Measurements from ENCODE around the gene SSC5D. TPM values are rescaled to one million over a fixed set of nuclear protein-coding genes. Genes with fewer than 3 reads are reported as not detected.

Gene SSC5D
- 6.7 and 11.6 TPM in 2 replicates for total RNA-seq

DNA sequence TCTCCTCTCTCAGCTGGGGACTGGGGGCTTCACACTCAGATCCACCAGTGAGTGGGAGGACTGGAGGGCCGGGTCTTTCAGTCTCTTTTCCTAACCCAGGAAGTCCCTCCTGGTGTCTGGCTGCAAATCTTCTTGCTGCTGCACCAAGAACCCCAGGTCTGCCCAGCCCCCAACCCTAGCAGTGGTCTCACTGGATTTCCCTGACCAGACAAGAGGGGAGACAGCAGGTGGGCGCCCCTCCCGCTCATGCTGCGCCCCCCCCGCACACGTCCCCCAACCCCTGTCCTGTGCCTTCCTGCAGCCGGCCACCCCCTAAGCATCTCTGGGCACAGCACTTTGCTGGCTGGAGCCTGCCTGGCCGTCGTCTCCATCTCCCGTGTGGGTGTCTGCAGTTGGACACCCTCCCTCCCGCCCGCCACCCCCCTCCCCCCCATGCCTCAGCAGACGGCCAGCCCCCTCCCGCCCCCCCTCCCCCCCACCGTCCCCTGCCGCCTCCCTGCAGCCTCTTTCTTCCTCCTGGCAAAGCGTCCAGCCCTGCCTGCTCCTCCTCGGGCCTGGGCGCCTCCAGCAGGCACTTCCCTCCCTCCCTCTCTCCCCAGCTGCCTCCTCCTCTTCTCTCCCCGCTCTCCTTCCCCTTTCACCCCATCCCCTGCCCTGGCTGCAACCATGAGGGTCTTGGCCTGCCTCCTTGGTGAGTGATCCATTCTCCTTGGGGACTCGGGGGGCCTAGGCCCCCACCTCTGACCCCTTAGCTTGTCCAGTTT, at the start of gene SSC5D:
SSC5D (plus strand) TSS at position 513 of the 764 bp plus-strand sequence; CDS start at position 667, 154 bp downstream.

DNA sequence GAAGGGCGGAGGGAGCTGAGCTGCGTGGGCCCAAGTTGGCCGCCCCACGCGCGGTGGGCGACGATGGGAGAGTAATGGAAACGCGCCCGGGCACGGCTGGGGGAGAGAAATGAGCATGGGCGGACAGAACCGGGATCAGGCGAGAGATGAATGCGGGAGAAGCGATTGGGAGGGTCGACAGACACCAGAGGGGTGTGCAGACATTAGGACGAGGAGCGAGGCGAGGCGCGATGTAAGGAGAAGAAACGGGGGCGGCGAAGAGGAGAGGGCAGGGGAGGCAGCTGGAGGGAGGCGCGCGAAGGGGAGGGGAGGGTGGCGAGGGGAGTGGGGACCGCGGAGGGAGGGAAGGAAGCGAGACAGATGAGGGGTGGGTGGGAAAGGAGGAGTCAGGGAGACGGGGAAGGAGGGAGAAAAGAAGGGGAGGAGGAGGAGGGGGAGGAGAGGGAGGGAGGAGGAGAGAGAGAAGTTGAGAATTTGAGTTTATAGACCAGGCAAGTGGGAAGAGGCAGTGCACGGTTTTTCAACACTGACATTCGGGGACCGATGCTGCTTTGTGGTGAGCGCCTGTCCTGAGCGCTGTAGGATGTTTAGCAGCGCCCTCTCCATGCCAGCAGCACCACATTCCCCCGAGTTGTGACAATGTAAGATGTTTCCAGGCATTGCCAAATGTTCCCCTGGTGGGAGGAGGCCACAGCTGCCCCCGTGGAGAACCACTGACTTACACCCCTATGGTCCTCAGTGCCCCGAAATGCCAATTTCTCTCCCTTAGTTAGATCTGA, 45.0 kb upstream of the SSC5D start, which contains the start of gene SHISA7:
SHISA7 (minus strand) TSS at position 256 of the 779 bp plus-strand sequence. CDS start 437 bp downstream, outside the sequence.

DNA sequence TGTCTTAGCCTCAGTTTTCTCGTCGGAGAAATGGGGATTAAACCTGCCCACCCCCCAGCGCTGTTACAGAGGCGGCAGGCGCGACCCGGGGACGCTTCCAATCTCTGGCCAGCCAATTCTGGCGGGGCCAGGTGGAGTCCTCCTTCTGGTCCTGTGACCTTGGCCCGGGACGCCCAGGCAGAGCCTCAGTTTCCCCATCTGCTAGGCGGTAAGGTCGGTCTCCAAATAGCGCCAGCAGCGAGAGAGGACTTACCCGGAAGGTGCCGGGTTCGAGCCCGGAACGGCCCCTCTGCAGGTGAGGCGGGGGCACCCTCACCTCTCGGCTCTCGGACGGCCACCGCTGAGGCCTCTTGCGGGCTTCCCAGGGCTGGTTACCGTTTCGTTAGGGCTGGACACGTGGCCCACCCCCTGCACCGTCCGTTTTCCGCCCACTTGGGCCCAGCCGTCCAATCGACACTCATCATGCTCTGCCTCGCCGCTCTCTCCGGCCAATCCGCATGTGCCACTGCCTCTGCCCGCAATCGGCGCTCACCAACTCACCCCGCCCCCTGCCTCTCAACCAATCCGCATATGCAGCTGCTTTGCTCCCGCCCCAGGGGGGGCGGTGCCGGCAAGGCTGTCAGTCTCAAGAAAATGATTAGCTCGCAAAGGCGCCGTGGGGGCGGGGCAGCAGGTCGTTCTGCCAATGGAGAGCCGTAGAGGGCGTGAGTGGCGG, 26.8 kb upstream of the SSC5D start, which contains the start of gene ISOC2:
ISOC2 (minus strand) TSS at position 384 of the 715 bp plus-strand sequence. CDS start 5,156 bp downstream, outside the sequence.

DNA sequence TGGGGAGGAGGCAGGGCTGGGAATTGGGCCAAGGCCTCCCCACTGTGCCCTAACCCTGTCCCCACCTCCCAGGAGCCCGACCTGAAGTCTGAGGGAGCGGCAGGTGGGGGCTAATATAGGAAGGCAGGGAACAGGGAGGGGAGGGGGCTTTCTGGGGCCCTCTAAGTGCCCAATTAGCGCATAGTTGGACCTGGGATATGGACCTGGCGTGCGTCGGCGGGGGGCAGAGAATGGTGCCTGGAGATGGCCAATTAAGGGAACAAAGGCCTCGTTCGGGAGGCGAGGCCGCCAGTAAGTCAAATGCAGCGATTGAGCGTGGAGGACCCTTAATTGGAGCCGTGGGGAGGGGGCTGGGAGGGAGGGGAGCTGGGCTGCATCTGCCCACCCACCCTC, 23.6 kb upstream of the SSC5D start, which contains the start of gene C19orf85:
C19orf85 (minus strand) TSS at position 90 of the 393 bp plus-strand sequence. CDS start 197 bp downstream, outside the sequence.

DNA sequence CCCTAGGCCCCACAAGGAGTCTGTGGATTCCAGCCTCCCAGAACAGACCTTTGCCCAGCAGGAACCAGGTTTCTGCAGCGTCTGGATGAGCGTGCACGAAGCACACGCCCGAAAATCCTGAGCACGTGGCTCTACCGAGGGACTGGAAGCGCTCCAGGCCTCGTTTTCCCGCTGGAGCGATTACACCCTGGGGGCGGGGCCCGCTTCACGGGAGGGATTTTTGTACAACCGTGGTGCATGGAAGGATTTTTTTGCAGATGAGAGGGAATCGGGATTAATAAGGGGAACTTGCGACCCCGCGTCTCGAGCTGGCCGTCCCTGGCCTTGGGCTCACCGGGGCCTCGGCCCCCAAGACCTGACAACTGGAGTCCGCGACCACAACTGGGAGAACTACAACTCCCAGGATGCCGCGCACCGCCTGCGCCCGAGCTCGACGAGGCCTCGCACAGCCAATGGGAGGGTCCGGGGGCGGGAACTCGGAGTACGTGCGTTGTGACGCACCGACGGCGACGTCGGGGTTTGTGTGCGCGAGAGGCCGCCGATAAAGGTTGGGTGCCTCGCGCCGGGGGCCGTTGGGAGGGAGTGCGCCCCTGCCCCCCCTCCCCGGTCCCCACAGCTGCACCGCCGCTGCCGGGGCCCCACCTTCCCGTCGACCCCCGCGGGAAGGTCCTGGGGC, 12.0 kb upstream of the SSC5D start, which contains the start of gene ZNF628:
ZNF628 (plus strand) TSS at position 518 of the 676 bp plus-strand sequence. CDS start 3,294 bp downstream, outside the sequence.

DNA sequence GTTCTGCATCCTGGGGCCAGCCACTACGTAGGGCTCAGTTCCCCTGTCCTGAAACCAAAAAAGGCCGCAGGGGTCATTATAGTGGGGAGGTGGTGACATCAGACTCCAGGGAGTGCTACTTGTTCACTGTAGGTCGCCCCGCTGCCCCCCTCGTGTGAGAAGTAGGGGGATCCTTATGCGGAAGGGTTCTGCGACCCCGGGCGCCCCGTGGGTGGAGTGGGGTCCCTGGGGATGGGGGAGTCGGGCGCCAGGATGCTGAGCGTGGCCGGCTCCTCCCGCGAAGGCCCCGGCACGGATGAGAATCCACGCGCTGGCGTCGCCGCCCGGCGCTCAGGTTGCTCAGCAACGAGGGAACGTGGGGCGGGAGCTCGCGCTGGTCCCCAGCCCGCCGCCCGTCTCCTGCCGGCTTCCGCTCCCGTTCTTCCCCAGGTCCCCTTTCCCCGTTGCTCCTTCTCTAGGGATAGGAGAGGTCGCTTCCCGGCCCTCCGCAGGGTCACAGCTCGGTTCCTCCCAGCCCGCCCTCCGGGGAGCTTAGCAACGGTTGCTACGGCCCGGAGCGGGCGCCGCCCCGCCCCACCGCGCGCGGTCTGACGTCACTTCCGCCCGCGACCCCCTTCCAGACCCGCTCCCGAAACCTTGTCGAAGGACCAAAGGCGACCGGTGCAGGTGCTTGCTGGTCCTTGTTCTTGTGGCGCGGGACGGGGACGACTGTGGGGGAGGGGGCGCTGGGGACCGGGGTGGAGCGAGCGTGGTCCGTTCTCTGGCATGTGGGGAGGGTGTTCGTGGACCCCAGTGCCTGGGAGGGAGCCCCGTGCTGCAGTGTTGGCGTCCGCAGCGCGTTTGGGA, 3.4 kb upstream of the SSC5D start, which contains the start of gene NAT14:
NAT14 (plus strand) TSS at position 596 of the 846 bp plus-strand sequence. CDS start 521 bp downstream, outside the sequence.

DNA sequence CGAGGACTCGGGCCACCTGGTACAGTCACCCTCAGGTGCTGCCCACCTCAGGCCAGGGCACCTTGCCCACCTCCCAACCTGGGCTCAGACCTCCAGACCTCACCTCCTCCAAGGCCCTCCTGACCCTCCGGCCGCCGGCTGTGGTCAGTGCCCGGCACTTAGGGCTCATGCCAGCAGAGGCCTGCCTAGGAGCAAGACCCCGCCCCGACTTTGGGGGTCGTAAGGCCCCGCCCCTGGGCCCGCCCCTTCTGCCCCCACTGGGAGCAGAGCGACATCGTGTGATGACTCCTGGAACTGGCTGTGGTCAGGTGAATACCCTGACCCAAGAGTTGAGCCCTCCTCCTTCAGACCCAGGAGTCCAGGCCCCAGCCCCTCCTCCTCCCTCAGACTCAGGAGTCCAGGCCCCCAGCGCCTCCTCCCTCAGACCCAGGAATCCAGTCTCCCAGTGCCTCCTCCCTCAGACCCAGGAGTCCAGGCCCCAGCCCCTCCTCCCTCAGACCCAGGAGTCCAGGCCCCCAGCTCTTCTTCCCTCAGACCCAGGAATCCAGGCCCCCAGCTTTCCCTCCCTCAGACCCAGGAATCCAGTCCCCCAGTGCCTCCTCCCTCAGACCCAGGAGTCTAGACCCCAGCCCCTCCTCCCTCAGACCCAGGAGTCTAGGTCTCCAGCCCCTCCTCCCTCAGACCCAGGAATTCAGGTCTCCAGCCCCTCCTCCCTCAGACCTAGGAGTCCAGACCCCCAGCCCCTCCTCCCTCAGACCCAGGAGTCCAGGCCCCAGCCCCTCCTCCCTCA, 48.9 kb downstream of the SSC5D start, which contains the start of gene SBK2:
SBK2 (minus strand) TSS at position 183 of the 790 bp plus-strand sequence. CDS start 839 bp downstream, outside the sequence.

DNA sequence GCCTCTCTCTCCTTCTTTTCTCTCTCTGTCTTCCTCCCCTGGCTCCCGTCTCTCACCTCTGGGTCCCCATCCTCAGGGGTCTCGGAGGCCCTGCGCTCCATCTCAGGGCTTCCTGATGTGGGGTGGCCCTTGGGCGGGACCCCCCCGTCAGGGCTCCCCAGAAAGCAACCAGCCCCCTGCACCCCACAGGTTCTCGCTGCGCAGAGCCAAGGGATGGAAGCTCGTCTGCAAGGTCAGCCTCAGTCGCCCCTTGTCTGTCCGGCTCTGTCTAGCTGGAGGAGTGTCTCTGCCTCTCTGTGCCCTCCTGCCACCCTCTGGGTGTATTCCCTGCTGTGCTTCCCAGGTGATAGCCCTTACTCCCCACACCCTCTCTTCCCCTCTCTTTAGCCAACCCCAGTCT, 57.2 kb downstream of the SSC5D start, which contains the start of gene SBK3:
SBK3 (minus strand) TSS at position 101 of the 400 bp plus-strand sequence; CDS start at position 101, 0 bp downstream.

Other genes with a start within 250 kb of the SSC5D start
- 16.3 and 35.5 TPM in 2 replicates for gene PPP6R1, start 229.4 kb upstream of the SSC5D start, total RNA-seq
- 18.9 and 40.6 TPM in 2 replicates for gene HSPBP1, start 208.3 kb upstream of the SSC5D start, total RNA-seq
- 3.9 and 6.7 TPM in 2 replicates for gene BRSK1, start 204.4 kb upstream of the SSC5D start, total RNA-seq
- not detected in 2 replicates for gene TMEM150B, start 163.1 kb upstream of the SSC5D start, total RNA-seq
- 2.7 and 7.6 TPM in 2 replicates for gene KMT5C, start 148.6 kb upstream of the SSC5D start, total RNA-seq
- not detected in 2 replicates for gene COX6B2, start 133.7 kb upstream of the SSC5D start, total RNA-seq
- gene GARIN5B, start 125.2 kb upstream of the SSC5D start, total RNA-seq: not detected in 2 replicates
- gene IL11, start 118.0 kb upstream of the SSC5D start, total RNA-seq: 4.8 and 26.3 TPM in 2 replicates
- gene TMEM190, start 111.6 kb upstream of the SSC5D start, total RNA-seq: not detected in 2 replicates
- gene TMEM238, start 104.1 kb upstream of the SSC5D start, total RNA-seq: 0.58 and 0.85 TPM in 2 replicates
- gene RPL28, start 102.5 kb upstream of the SSC5D start, total RNA-seq: 204 and 210 TPM in 2 replicates
- 32.4 and 286 TPM in 2 replicates for gene UBE2S, start 80.6 kb upstream of the SSC5D start, total RNA-seq
- not detected in 2 replicates for gene SHISA7, start 45.1 kb upstream of the SSC5D start, total RNA-seq
- 42.0 and 52.3 TPM in 2 replicates for gene ISOC2, start 26.8 kb upstream of the SSC5D start, total RNA-seq
- not detected in 2 replicates for gene C19orf85, start 23.7 kb upstream of the SSC5D start, total RNA-seq
- 1.4 and 1.5 TPM in 2 replicates for gene ZNF628, start 11.8 kb upstream of the SSC5D start, total RNA-seq
- 12.7 and 18.0 TPM in 2 replicates for gene NAT14, start 3.2 kb upstream of the SSC5D start, total RNA-seq
- gene SBK2, start 48.7 kb downstream of the SSC5D start, total RNA-seq: not detected in 2 replicates
- under 0.01 and 0.19 TPM in 2 replicates for gene SBK3, start 57.1 kb downstream of the SSC5D start, total RNA-seq
- 3.1 and 3.5 TPM in 2 replicates for gene ZNF579, start 92.4 kb downstream of the SSC5D start, total RNA-seq
- 2.3 and 2.9 TPM in 2 replicates for gene FIZ1, start 111.1 kb downstream of the SSC5D start, total RNA-seq
- 5.6 and 8.2 TPM in 2 replicates for gene ZNF524, start 111.9 kb downstream of the SSC5D start, total RNA-seq
- 0.58 and 0.85 TPM in 2 replicates for gene ZNF865, start 117.2 kb downstream of the SSC5D start, total RNA-seq
- 2.3 and 3.4 TPM in 2 replicates for gene ZNF784, start 136.1 kb downstream of the SSC5D start, total RNA-seq
- gene ZNF580, start 152.6 kb downstream of the SSC5D start, total RNA-seq: 3.8 and 3.9 TPM in 2 replicates
- gene ZNF581, start 155.2 kb downstream of the SSC5D start, total RNA-seq: 12.5 and 19.4 TPM in 2 replicates
- gene CCDC106, start 159.8 kb downstream of the SSC5D start, total RNA-seq: 4.8 and 5.4 TPM in 2 replicates
- gene U2AF2, start 166.6 kb downstream of the SSC5D start, total RNA-seq: 49.6 and 137 TPM in 2 replicates
- gene EPN1, start 186.8 kb downstream of the SSC5D start, total RNA-seq: 20.3 and 36.4 TPM in 2 replicates
- not detected in 2 replicates for gene NLRP9, start 250.0 kb downstream of the SSC5D start, total RNA-seq